Measurements from ENCODE around the gene DCP1A.

The DCP1A gene

GRCh38 chr3:53252096-53252946 lies 95.0 kb downstream of the DCP1A start:
- peak overlapping the region; percentile 92 for H3K27ac ChIP-seq
- ChIA-PET POLR2A (ENCODE audit: low non-redundant PET) (no interaction called here), CTCF (no interaction called here)
- no peak for DNase-seq (ENCODE audit: low spot score)
- no peak for TF ChIP-seq CTCF (conservative IDR thresholded peaks at IDR 0.05; ENCODE audit: low read depth)

- H3K27ac ChIP-seq: peak overlapping the region; percentile 67
- ChIA-PET POLR2A (ENCODE audit: low non-redundant PET) (interaction anchor here (0.7 kb wide), 1 partner anchor 95 kb away, joined by 3 read pairs; no protein-coding TSS in a partner anchor), CTCF (interaction anchor here (0.6 to 0.7 kb wide), 3 partner anchors 47 to 1081 kb away, joined by 3 to 4 read pairs (median 3); no protein-coding TSS in a partner anchor)
- TF ChIP-seq CTCF (conservative IDR thresholded peaks at IDR 0.05; ENCODE audit: low read depth): no peak
- DNase-seq (ENCODE audit: low spot score): no peak
Observed at GRCh38 chr3:53250881-53251605, 96.3 kb downstream of the DCP1A start.

GRCh38 chr3:53250453-53250852 lies 96.9 kb downstream of the DCP1A start:
- CTCF ChIA-PET: interaction anchor here (0.7 kb wide), 1 partner anchor 46 kb away, joined by 4 read pairs; no protein-coding TSS in a partner anchor
- no peak for DNase-seq (ENCODE audit: low spot score)
- H3K27ac ChIP-seq: peak overlapping the region; percentile 67
- TF ChIP-seq CTCF (conservative IDR thresholded peaks at IDR 0.05; ENCODE audit: low read depth): no peak
- POLR2A ChIA-PET (ENCODE audit: low non-redundant PET): no interaction called here

GRCh38 chr3:53248161-53248560 lies 99.2 kb downstream of the DCP1A start:
- H3K27ac ChIP-seq: peak overlapping the region; percentile 39
- POLR2A ChIA-PET (ENCODE audit: low non-redundant PET): no interaction called here
- no peak for DNase-seq (ENCODE audit: low spot score)
- TF ChIP-seq CTCF (conservative IDR thresholded peaks at IDR 0.05; ENCODE audit: low read depth): no peak
- CTCF ChIA-PET: no interaction called here

DNA sequence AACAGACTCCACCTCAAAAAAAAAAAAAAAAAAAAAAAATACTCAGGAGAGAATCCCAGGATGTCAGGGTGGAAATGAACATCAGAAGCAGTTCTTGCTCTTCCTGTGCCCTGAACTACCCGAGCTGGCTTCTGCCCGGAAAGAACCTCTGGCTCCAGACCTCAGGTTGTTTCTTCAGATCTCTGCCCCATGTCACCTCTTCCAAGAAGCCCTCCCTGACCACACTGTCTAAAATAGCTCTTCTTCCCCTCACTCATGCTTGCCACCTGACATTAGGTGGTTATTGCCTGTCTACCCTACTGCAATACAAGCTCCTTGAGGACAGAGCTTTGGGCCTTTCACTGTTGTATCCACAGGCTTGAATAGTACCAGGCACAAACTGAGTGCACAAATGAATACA lies 99.7 kb downstream of the DCP1A start:
- no peak for TF ChIP-seq CTCF (conservative IDR thresholded peaks at IDR 0.05; ENCODE audit: low read depth)
- H3K27ac ChIP-seq: no peak overlapping the region
- POLR2A ChIA-PET (ENCODE audit: low non-redundant PET): no interaction called here
- CTCF ChIA-PET: interaction anchor here (0.6 kb wide), 1 partner anchor 846 kb away, joined by 3 read pairs; no protein-coding TSS in a partner anchor
- no peak for DNase-seq (ENCODE audit: low spot score)

- ChIA-PET CTCF (no interaction called here), POLR2A (ENCODE audit: low non-redundant PET) (no interaction called here)
- peak overlapping the region; percentile 96 for H3K27ac ChIP-seq
Observed at GRCh38 chr3:53244271-53244670, 103.1 kb downstream of the DCP1A start.

More at GRCh38 chr3:53244271-53244670, 103.1 kb downstream of the DCP1A start:
- no peak for TF ChIP-seq CTCF (conservative IDR thresholded peaks at IDR 0.05; ENCODE audit: low read depth)
- DNase-seq (ENCODE audit: low spot score): no peak

Data from RWPE1 (cell line).